Testis (tissue), 2 donors: ENCODE data around the gene KLHL40.

Experiments used
- CTCF ChIP-seq, 3 experiments: fragments of 450-650 bp in 2 of 3; fragments of 200-600 bp in 1 of 3; sonication (generic) in 1 of 3; IDR thresholded peaks; one replicate each; pipeline ENCODE4 v1.5.1; 2016 to 2019; ENCODE audit warnings: antibody characterized with exemption in 3 of 3, mild to moderate bottlenecking in 2 of 3, moderate library complexity in 1 of 3
- POLR2A ChIP-seq: fragments of 450-650 bp; IDR thresholded peaks from one replicate; pipeline ENCODE4 v1.6.1; 2017; ENCODE audit warnings: antibody characterized with exemption, mild to moderate bottlenecking, moderate library complexity

DNA sequence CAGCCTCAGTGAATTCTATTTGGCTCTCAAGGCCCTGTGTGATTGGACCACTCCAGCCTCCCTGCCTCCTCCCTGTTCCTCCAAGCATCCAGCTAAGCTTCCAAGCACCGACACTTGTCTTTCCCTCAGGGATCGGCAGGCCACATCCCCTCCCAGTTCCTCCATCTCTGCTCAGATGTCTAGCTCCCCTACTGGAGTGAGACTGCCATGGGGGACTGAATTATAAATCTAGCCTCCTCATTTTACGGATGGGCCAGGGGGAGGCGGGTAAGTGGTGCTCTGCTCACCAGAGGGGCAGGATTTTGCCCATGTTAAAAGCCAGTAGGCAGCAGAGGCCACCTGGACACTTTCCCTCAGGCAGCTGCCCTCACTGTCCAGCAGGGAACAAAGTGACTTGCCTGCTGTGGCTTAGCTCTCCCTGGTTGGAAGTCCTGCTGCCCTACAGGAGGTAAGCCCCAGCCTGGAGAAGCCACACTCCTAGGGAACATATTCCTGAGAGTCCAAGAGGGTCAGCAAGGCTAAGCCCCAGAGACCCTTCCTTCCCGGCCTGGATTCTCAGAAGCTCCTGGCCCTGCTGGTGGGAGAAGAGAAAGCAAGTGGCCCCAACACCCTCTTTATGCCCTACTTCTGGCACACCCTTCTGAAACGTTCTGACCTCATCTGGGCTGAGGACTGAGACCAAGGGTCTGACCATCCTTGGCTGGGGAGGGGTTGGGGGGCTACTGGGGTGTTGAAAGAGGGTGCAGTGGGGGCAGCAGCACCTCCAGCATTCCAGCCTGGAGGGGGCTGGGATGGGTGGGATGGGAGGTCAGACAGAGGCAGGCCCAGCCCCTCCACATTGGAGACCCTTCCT, 26.4 kb downstream of the KLHL40 start:
- TF ChIP-seq CTCF (IDR thresholded peaks at IDR 0.05) (no peak), POLR2A (no peak)
